Measurements from ENCODE around the gene JHY. TPM values are rescaled to one million over a fixed set of nuclear protein-coding genes. Genes with fewer than 3 reads are reported as not detected.

JHY gene
- total and polyA plus RNA-seq, 2 of the 8 experiments (the other 6 are each of a cell fraction or from before 2014, with no cell fraction given), result 0.29 to 0.91 TPM

GRCh38 chr11:122882857-122883645 is 492 bp downstream of the JHY start (continued):
- TF ChIP-seq USF2 (IDR thresholded peaks at IDR 0.05; ENCODE audit: low read length) (no peak), YY1 (IDR thresholded peaks at IDR 0.05; ENCODE audit: low read depth, low read length) (peak; percentile 51; the same call in 1 of the 2 replicates), JUN (IDR thresholded peaks at IDR 0.05; ENCODE audit: low read depth, low read length) (no peak), MAX (IDR thresholded peaks at IDR 0.05) (no peak), CBX5 (IDR thresholded peaks at IDR 0.05; ENCODE audit: low read depth, low read length) (no peak), SP1 (IDR thresholded peaks at IDR 0.05; ENCODE audit: low read depth, low read length) (no peak), SP2 (IDR thresholded peaks at IDR 0.05; ENCODE audit: low read length) (no peak), POLR2A (IDR thresholded peaks at IDR 0.05; ENCODE audit: control extremely low read depth in 1 of 2, low read depth in 2 of 2, low read length in 2 of 2) (peak in 1 of 2 experiments; percentile 28; a peak in 1 of 3 replicates)

All from H1 (cell line).